Naive B cell (primary cell): ENCODE data around the gene GLIS1. TPM values are rescaled to one million over a fixed set of nuclear protein-coding genes. Genes with fewer than 3 reads are reported as not detected.

Experiments
- ATAC-seq, 2 donors: fragments of 150-1000 bp; cut with Tn5 transposase; 2 replicates each; pipeline ENCODE4 v1.10.0; 2021; ENCODE audit warnings: low read depth in 2 of 2, mild to moderate bottlenecking in 2 of 2, moderate library complexity in 2 of 2
- DNase-seq: peaks from one replicate; pipeline ENCODE4 v3.0.0; 2022
- H3K27ac Mint-ChIP-seq, 6 donors: one replicate each; pipeline ENCODE4 v1.8.0; 2020 to 2022; ENCODE audit warnings: mild to moderate bottlenecking in 6 of 6, mixed read lengths in 6 of 6, moderate library complexity in 5 of 6, inconsistent platforms in 2 of 6
- H3K27me3 Mint-ChIP-seq, 3 donors: one replicate each; pipeline ENCODE4 v1.8.0; 2021 to 2022; ENCODE audit warnings: mixed read lengths in 3 of 3, mild to moderate bottlenecking in 1 of 3
- H3K36me3 Mint-ChIP-seq, 2 donors: one replicate each; pipeline ENCODE4 v1.8.0; 2020 to 2022; ENCODE audit warnings: mixed read lengths in 2 of 2, inconsistent platforms in 1 of 2, mild to moderate bottlenecking in 1 of 2
- H3K4me1 Mint-ChIP-seq, 3 donors: one replicate each; pipeline ENCODE4 v1.8.0; 2020 to 2022; ENCODE audit warnings: mixed read lengths in 3 of 3, inconsistent platforms in 1 of 3, mild to moderate bottlenecking in 1 of 3, moderate library complexity in 1 of 3
- H3K4me3 Mint-ChIP-seq, 8 donors: one replicate each; pipeline ENCODE4 v1.8.0; 2020 to 2022; ENCODE audit warnings: mild to moderate bottlenecking in 8 of 8, mixed read lengths in 8 of 8, moderate library complexity in 8 of 8, inconsistent platforms in 2 of 8
- H3K9me3 Mint-ChIP-seq, 7 donors: one replicate each; pipeline ENCODE4 v1.8.0; 2020 to 2022; ENCODE audit warnings: mixed read lengths in 7 of 7, mild to moderate bottlenecking in 5 of 7, inconsistent platforms in 2 of 7, moderate library complexity in 1 of 7
- polyA plus RNA-seq, 6 donors: library from polyadenylated mRNA; unstranded; fragments of 300-500 nt; fragmentation: Illumina TruSeq; gene quantifications; one replicate each; pipeline ENCODE4 v1.2.3, GENCODE V29; 2021; ENCODE audit warnings: low read depth in 6 of 6

GLIS1 gene
- polyA plus RNA-seq, 6 donors from 2014 or later: not detected

DNA sequence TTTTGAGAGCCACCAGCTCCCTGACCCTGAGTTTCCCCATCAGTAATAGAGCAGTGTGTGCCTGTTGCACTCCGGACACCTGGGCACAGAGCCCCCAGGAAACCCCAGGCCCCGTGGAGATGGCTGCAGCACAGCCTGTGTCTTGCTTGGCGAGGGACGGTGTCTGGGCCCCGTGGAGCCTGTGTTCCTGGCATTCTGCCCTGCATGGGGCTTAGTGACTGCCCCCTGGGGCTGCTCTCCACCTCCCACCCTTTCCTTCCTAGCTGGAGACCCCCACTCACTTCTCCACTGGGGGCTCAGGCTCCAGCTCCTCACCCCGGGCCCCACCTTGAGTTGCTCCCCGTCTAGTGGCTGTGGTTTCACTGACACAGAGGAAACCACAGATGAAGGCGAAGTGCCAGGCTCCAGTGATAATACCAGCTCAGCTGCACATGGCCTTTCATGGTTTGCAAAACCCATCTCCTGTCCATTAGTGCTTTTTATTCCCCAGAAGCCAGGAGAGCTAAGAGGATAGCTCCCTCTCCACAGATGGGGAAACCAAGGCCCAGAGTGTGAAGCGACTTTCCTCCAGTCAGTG, 240.3 kb downstream of the GLIS1 start:
- H3K4me1 Mint-ChIP-seq: peaks cover 0 to 5% (median 0%) of the 10 kb centered on the region in 3 donors
- H3K36me3 Mint-ChIP-seq: no peaks in the 10 kb centered on the region
- ATAC-seq (no peak), DNase-seq (no peak)
- no peaks in the 10 kb centered on the region for H3K9me3 Mint-ChIP-seq
- peak overlapping the region in 1 of 8 donors; percentile 62 for H3K4me3 Mint-ChIP-seq
- H3K27me3 Mint-ChIP-seq: peaks cover 0 to 9% (median 4%) of the 10 kb centered on the region in 3 donors
- no peak overlapping the region for H3K27ac Mint-ChIP-seq

DNA sequence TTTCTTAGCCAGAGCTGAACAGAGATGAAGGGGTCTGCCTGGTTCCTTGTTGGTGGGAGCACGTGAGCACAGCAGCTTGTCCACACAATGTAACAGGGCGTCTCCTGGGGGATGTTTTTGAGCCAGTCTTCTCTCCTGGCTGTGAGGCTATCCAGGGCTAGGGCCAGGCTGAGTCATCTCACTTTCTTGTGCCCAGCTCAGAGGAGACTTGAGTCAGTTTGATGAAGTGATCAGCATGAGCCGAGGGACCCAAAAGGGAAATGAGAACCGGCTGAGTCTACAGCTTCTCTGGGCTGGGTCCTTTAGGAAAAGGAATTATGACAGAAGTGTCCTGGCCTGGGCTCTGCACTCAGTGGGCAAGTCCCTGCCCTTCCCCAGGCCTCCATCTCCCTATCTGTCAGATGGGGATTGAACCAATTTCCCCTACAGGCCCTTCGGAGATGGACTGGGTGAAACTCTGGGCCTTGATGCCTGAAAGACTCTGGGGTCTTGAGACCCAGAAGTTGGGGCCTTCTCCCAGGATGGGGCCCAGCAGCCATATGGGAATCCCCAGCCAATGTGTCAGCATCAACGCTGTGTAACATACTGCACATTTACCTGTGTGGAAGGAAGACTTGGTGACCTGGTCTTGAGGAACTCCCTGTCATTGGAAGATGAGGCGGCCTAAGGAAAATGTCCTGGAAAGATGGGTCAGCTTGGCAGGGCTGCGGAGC, 243.2 kb downstream of the GLIS1 start:
- ATAC-seq (no peak), DNase-seq (no peak)
- H3K9me3 Mint-ChIP-seq: no peaks in the 10 kb centered on the region
- H3K27ac Mint-ChIP-seq: no peak overlapping the region
- no peak overlapping the region for H3K4me3 Mint-ChIP-seq
- peaks cover 3 to 8% (median 3%) of the 10 kb centered on the region in 3 donors for H3K27me3 Mint-ChIP-seq
- no peaks in the 10 kb centered on the region for H3K4me1 Mint-ChIP-seq
- no peaks in the 10 kb centered on the region for H3K36me3 Mint-ChIP-seq

DNA sequence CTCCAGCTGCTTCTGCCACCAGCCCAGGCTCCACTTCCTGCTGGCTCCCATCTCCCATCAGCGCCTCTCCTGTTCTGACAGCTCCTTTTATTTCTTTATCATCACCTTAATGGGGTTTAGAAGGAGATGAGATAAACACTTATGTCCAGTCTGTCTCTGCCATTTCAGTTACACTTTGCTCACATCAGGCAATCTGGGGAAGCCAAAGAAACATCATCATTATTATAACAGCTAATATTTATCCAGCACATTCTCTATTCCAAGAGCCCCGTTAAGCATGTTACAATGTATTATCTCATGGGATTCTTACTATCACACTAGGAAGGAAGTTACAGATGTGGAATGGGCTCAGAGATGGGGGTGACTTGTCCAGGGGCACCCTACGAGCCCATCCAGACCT, 248.6 kb downstream of the GLIS1 start:
- Mint-ChIP-seq H3K27ac (no peak overlapping the region), H3K9me3 (no peaks in the 10 kb centered on the region), H3K27me3 (peaks cover 11 to 47% (median 31%) of the 10 kb centered on the region in 3 donors), H3K36me3 (no peaks in the 10 kb centered on the region), H3K4me1 (peaks cover 0 to 2% (median under 1%) of the 10 kb centered on the region in 3 donors), H3K4me3 (no peak overlapping the region)
- ATAC-seq: no peak
- no peak for DNase-seq

DNA sequence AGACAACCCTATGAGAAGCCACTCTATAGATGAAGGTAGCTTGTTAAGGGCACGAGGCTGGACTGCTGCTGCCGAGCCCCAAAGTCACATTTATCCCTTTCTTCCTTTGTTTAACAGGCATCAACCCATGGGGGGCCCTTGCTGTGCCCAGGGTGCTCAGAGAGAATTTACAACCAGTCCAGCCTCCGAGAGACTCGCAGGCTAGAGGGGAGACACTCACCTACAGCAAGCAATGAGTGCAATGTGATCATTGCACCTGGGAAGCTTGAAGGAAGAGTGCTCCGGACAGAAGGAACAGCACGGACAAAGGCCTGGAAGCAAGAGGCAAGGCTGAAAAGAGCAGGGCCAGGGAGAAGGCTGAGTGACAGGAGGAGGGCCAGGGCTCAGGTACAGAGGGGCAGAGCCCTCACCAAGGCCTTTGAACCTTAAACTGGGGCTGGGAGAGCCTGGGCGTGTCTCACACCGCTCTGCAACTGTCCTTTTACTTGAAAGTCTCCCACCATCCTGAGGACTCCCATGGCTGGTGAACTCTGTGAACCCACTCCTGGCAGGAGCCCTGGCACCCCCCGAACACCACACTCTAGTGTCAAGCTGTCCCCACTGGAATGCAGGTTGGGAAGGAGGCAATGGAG, 252.5 kb downstream of the GLIS1 start:
- DNase-seq (no peak), ATAC-seq (no peak)
- H3K4me3 Mint-ChIP-seq: no peak overlapping the region
- no peaks in the 10 kb centered on the region for H3K36me3 Mint-ChIP-seq
- H3K27ac Mint-ChIP-seq: peak overlapping the region in 1 of 6 donors; percentile 67
- peaks cover 19 to 70% (median 57%) of the 10 kb centered on the region in 3 donors for H3K27me3 Mint-ChIP-seq
- no peaks in the 10 kb centered on the region for H3K9me3 Mint-ChIP-seq
- peaks cover 0 to 8% (median 6%) of the 10 kb centered on the region in 3 donors for H3K4me1 Mint-ChIP-seq

DNA sequence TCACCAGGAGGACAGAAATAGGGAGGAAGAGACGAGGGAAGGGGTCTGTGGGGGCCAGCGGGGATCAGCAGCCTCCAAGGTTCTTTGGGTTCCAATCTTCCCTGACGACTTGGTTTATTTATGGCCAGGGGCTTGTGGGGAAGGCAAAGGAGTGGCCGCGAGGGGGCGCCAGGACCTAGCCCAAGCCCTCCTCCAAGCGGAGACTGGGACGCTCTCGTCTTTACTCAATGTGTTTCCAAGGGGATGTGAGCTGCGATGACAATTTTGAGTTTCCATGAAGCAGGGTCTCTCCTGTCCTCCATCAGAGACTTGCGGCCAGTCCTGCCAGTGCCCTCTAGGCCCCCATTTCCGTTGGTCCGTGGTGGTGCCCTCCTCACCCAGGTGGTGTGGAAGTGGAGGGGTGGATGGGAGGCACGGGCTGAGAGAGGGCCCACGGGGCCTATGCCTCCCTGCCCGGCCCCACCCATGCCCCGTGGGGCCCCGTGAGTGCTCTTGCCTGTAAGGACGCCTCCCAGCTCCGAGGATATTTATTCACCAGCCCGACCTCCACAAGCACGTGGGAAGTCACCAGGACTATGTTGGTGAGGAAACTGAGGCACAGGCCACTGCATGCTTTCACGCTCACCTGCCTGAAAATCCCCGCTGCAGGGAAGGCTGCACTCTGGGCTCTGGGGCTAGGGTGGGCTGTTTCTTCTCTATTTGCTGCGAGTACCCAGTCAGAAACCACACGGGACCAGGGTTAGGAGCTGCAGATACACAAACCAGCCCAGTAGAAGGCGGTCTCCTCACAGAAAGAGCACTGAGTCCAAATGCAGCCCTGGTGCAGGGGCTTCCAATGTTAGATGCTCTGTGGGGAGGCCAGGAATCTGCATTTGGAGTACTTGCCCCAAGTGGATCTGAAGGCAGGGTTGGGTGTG, 253.2 kb downstream of the GLIS1 start:
- Mint-ChIP-seq H3K4me3 (no peak overlapping the region), H3K9me3 (no peaks in the 10 kb centered on the region), H3K36me3 (no peaks in the 10 kb centered on the region), H3K27ac (peak overlapping the region in 1 of 6 donors; percentile 3), H3K4me1 (peaks cover 0 to 8% (median 6%) of the 10 kb centered on the region in 3 donors), H3K27me3 (peaks cover 16 to 71% (median 52%) of the 10 kb centered on the region in 3 donors)
- ATAC-seq (peak in 1 of 2 donors; percentile 35), DNase-seq (peak; percentile 8)

DNA sequence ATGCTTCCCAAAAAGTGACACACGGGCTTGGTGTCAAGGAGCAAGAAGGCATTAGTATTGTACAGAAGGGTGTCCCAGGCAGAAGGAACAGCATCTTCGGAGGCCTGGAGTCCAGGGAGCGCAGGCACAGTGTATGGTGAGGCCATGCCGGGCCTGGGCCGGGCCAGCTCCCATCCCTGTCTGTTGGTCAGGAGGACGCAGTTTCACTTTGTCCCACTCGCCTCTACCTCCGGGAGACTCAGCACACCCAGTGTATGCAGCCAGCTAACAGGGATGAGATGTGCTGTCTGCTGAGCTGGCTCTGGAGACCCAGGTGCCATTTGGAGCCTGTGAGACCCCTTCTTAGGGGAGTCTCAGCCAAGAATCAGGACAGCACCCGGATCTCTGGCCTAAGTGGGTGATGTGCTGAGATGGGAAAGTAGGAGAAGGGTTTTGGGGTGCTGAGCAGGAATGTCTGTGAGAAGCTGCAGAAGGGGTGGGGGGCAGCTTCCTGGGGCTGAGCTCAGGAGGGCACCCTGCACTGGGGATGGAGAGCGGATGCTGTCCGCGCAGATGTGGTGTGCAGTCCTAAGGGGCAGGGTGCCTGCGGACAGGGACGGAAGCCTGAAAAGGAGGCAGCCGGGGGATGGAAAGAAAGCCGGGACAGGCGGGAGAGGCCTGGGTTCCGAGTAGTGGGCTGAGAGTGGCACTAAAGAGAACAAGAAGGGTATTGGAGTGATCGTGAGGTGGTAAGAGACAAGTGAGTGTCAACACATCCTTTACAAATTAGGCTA, 254.1 kb downstream of the GLIS1 start:
- Mint-ChIP-seq H3K9me3 (peaks cover 0 to under 1% (median 0%) of the 10 kb centered on the region in 7 donors), H3K27me3 (peaks cover 18 to 69% (median 47%) of the 10 kb centered on the region in 3 donors), H3K36me3 (no peaks in the 10 kb centered on the region), H3K27ac (no peak overlapping the region), H3K4me3 (no peak overlapping the region), H3K4me1 (peaks cover 0 to 8% (median 6%) of the 10 kb centered on the region in 3 donors)
- no peak for DNase-seq
- ATAC-seq: no peak

DNA sequence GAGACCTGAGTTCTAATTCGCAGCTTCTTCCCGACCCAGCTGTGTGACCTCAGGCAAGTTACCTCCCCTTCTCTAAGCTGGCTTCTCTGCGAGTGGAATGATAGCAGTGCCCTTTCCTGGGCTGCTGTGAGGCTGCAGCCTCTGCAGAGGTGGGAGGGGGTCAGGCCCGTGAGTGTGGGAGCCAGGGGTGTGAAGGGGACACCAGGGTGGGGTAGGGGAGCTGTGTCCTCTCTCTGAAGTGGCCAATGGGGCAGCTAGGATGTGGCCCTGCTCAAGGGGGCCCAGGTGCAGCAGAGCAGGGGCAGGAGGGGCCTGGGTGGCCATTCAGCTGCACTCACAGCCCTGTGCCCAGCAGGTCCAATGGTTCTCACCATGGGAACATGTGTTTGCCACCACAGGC, 255.3 kb downstream of the GLIS1 start:
- H3K27me3 Mint-ChIP-seq: peaks cover 20 to 66% (median 39%) of the 10 kb centered on the region in 3 donors
- no peaks in the 10 kb centered on the region for H3K36me3 Mint-ChIP-seq
- no peak overlapping the region for H3K27ac Mint-ChIP-seq
- DNase-seq (no peak), ATAC-seq (no peak)
- H3K4me1 Mint-ChIP-seq: peaks cover 0 to 8% (median 6%) of the 10 kb centered on the region in 3 donors
- no peak overlapping the region for H3K4me3 Mint-ChIP-seq
- H3K9me3 Mint-ChIP-seq: peaks cover 0 to 3% (median 0%) of the 10 kb centered on the region in 7 donors

DNA sequence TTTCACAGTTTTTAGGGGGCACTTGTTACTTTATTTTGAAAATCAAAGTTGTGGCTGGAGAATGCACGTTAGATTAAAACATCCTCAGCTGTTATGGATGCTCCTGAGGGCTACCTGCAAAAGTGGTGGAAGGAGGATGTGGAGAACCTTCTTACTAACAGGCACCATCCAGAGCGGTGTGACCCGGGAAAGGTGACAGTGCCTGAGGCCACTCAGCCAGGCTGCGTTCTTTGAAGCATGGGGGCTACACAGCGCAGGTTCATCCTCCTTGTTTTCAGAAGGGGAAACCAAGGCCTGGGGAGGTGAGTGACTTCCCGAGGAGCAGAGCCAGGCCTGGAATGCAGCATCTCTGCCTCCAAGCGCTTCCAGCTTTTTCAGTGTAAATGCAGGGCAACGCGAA, 255.8 kb downstream of the GLIS1 start:
- Mint-ChIP-seq H3K4me1 (peaks cover 0 to 8% (median 6%) of the 10 kb centered on the region in 3 donors), H3K27me3 (peaks cover 24 to 61% (median 38%) of the 10 kb centered on the region in 3 donors), H3K9me3 (peaks cover 0 to 3% (median 0%) of the 10 kb centered on the region in 7 donors), H3K4me3 (no peak overlapping the region), H3K36me3 (no peaks in the 10 kb centered on the region), H3K27ac (no peak overlapping the region)
- DNase-seq (no peak), ATAC-seq (no peak)

DNA sequence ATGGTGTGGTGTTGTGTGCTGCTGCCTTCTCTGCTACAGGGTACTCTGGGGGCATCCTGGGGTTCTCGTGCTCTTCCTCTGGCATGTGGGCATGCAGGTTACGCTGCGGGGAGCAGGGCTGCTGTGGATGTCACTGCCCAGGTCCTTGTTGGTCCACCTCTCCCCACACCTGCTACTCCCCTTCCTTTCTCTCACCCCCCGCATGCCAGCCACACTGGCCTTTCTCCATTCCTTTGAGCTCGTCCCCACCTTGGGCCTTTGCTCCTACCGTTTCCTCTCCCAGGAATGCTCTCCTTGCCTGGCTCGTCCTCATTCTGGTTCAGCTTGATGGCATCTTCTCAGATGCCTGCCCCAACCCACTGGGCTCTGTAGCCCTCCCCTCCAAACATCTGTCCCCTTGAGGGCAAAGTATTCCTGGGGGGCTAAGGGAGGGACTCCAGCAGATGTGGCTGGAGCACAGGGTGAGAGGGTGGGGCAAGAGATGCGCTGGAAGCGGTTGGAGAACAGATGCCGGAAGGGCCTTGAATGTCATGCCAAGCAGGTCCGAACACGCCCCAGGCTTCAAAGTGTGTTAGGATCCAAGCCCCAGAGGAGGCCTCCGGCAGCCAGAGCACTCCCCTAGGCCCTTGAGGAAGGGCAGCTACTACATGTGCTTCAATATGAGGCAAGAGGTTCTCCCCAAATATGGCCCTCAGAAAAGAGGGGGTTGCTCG, 256.4 kb downstream of the GLIS1 start:
- Mint-ChIP-seq H3K4me3 (no peak overlapping the region), H3K27ac (no peak overlapping the region), H3K27me3 (peaks cover 28 to 55% (median 33%) of the 10 kb centered on the region in 3 donors), H3K4me1 (peaks cover 0 to 8% (median 6%) of the 10 kb centered on the region in 3 donors), H3K36me3 (no peaks in the 10 kb centered on the region), H3K9me3 (peaks cover 0 to 3% (median 0%) of the 10 kb centered on the region in 7 donors)
- no peak for DNase-seq
- ATAC-seq: no peak

DNA sequence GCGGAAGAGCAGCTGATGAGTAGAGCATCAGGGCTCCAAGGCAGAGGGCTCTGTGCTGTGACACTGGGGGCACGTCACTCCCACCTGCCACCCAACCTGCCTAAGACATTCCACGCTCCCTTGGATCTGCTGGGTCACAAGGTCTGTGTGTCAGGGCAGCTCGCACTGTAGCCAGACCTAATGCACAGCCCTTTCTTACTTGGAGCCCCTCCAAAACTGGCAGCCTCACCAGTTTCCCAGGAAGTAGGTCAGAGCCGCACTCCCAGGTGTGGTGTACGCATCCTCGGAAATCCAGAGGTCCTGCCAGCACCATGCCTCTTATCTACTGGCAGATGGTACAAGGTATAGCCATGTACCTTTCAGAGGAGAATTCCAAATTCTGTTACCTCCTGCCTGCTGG, 257.5 kb downstream of the GLIS1 start:
- Mint-ChIP-seq H3K27me3 (peaks cover 26 to 55% (median 36%) of the 10 kb centered on the region in 3 donors), H3K27ac (no peak overlapping the region), H3K4me1 (peaks cover 0 to 8% (median 6%) of the 10 kb centered on the region in 3 donors), H3K36me3 (no peaks in the 10 kb centered on the region), H3K4me3 (no peak overlapping the region), H3K9me3 (peaks cover 0 to 3% (median 0%) of the 10 kb centered on the region in 7 donors)
- DNase-seq: no peak
- ATAC-seq: no peak

DNA sequence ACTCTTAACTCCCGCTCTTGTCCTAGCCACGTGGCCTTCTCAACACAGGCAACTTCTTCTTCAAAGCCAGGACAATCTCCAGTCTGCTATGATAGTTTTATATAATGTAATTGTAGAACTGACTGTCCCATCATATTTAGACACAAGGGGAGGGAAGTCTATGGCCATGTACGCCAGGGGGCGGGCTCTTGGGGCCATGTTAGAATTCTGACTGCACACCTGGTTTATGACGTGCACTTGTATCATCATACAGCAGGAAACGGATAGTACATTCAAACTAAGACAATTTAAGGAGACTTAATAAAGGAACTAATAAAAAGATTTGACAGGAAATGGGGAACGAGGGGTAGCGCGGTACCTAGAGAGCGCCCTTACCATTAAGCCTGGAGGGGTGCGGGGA, 258.3 kb downstream of the GLIS1 start:
- peaks cover 0 to 3% (median 0%) of the 10 kb centered on the region in 7 donors for H3K9me3 Mint-ChIP-seq
- no peaks in the 10 kb centered on the region for H3K36me3 Mint-ChIP-seq
- H3K27me3 Mint-ChIP-seq: peaks cover 23 to 48% (median 44%) of the 10 kb centered on the region in 3 donors
- no peak for DNase-seq
- no peak overlapping the region for H3K4me3 Mint-ChIP-seq
- no peak for ATAC-seq
- peaks cover 0 to 8% (median 6%) of the 10 kb centered on the region in 3 donors for H3K4me1 Mint-ChIP-seq
- no peak overlapping the region for H3K27ac Mint-ChIP-seq

DNA sequence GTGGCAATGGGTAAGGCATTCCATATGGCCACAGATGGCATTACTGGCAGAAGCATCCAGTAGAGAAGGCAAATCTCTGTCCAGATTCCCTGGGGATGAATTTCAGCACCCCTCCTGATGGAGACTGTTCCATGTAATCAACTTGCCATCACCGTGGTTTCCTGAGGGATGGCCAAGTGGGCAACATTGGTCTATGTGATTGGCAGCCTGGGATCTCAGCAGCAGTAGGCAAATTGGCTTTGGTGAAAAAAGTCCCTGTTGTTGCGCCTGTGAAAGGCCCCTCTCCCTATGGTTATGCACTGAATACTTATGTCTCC, 260.5 kb downstream of the GLIS1 start:
- Mint-ChIP-seq H3K4me1 (no peaks in the 10 kb centered on the region), H3K27me3 (peaks cover 12 to 28% (median 28%) of the 10 kb centered on the region in 3 donors), H3K27ac (no peak overlapping the region), H3K9me3 (peaks cover 0 to 3% (median 0%) of the 10 kb centered on the region in 7 donors), H3K36me3 (no peaks in the 10 kb centered on the region), H3K4me3 (no peak overlapping the region)
- ATAC-seq (no peak), DNase-seq (no peak)
